ENCODE data around the gene KRTAP1-5.
"Not testable (repeated sequence)": the region's sequence is repeated elsewhere in the genome, so short reads cannot be mapped to it uniquely, and the experiment has no call there.

Gene KRTAP1-5

GRCh38 chr17:41026715-41027471 is at the start of gene KRTAP1-5:
Gene KRTAP1-5 (minus strand): TSS chr17:41027208. CDS start chr17:41027155, 53 bp downstream.
- DNase-seq: no peak

GRCh38 chr17:41076788-41077187 is 49.8 kb upstream of the KRTAP1-5 start:
- no peak for DNase-seq

- no peak for DNase-seq
These were observed 46.7 kb upstream of the KRTAP1-5 start for GRCh38 chr17:41073676-41074075.

GRCh38 chr17:41071606-41072360 is 44.8 kb upstream of the KRTAP1-5 start:
- no peak for DNase-seq

GRCh38 chr17:41069031-41069430 is 42.0 kb upstream of the KRTAP1-5 start:
- no peak for DNase-seq

- no peak for DNase-seq
These were observed 40.3 kb upstream of the KRTAP1-5 start for GRCh38 chr17:41067281-41067680.

GRCh38 chr17:41065829-41066624 is 39.0 kb upstream of the KRTAP1-5 start, which contains the start of gene KRTAP2-4:
Gene KRTAP2-4 (minus strand): TSS chr17:41065879. CDS start chr17:41065845, 34 bp downstream.
- no peak for DNase-seq

GRCh38 chr17:41065016-41065689 is 38.1 kb upstream of the KRTAP1-5 start:
- DNase-seq: not testable (repeated sequence)

- no peak for DNase-seq
These were observed 37.3 kb upstream of the KRTAP1-5 start for GRCh38 chr17:41064301-41064700.

- no peak for DNase-seq
These were observed 36.4 kb upstream of the KRTAP1-5 start for GRCh38 chr17:41063449-41063848.

GRCh38 chr17:41061964-41062363 is 35.0 kb upstream of the KRTAP1-5 start:
- no peak for DNase-seq

GRCh38 chr17:41060052-41060604 is 33.1 kb upstream of the KRTAP1-5 start, which contains the start of gene KRTAP2-3:
Gene KRTAP2-3 (minus strand): TSS chr17:41060114. CDS start chr17:41060050, 64 bp downstream.
- DNase-seq: no peak

- not testable (repeated sequence) for DNase-seq
These were observed 32.5 kb upstream of the KRTAP1-5 start for GRCh38 chr17:41059276-41060051.

- no peak for DNase-seq
These were observed 31.7 kb upstream of the KRTAP1-5 start for GRCh38 chr17:41058741-41059140.

GRCh38 chr17:41057547-41057946 is 30.5 kb upstream of the KRTAP1-5 start:
- DNase-seq: no peak

- not testable (repeated sequence) for DNase-seq
These were observed 28.1 kb upstream of the KRTAP1-5 start, which contains the start of gene KRTAP2-2 for GRCh38 chr17:41055130-41055529. Gene KRTAP2-2 (minus strand): TSS chr17:41055230. CDS start chr17:41055211, 19 bp downstream.

- not testable (repeated sequence) for DNase-seq
These were observed 27.5 kb upstream of the KRTAP1-5 start for GRCh38 chr17:41054556-41054955.

- DNase-seq: no peak
These were observed 27.0 kb upstream of the KRTAP1-5 start for GRCh38 chr17:41054025-41054424.

GRCh38 chr17:41052566-41052965 is 25.6 kb upstream of the KRTAP1-5 start:
- no peak for DNase-seq

- no peak for DNase-seq
These were observed 22.1 kb upstream of the KRTAP1-5 start for GRCh38 chr17:41049110-41049509.

- DNase-seq: no peak
These were observed 21.4 kb upstream of the KRTAP1-5 start for GRCh38 chr17:41048441-41048840.

Data from activated CD4-positive, alpha-beta T cell treated with anti-CD3 and anti-CD28 coated beads for 48 hours (primary cell).